GM19193 (cell line): ENCODE data around the gene ASIC1.

Experiments
- POLR2A ChIP-seq: IDR thresholded peaks from 4 replicates; pipeline ENCODE4 v1.6.1; 2011; ENCODE audit not compliant: insufficient read depth, insufficient read length; ENCODE audit errors: extremely low read depth

Gene ASIC1

GRCh38 chr12:50051101-50051806 is 6.1 kb upstream of the ASIC1 start:
- no peak for TF ChIP-seq POLR2A

- no peak for TF ChIP-seq POLR2A
These were observed 4.9 kb upstream of the ASIC1 start for GRCh38 chr12:50052544-50052943.

GRCh38 chr12:50052964-50053363 is 4.4 kb upstream of the ASIC1 start:
- TF ChIP-seq POLR2A: no peak

GRCh38 chr12:50053583-50053982 is 3.8 kb upstream of the ASIC1 start:
- no peak for TF ChIP-seq POLR2A

- no peak for TF ChIP-seq POLR2A
These were observed 1.4 kb upstream of the ASIC1 start for GRCh38 chr12:50055831-50056638.

- no peak for TF ChIP-seq POLR2A
These were observed 788 bp upstream of the ASIC1 start for GRCh38 chr12:50056639-50056976.

- TF ChIP-seq POLR2A: no peak
These were observed 687 bp downstream of the ASIC1 start for GRCh38 chr12:50057896-50058670.

- no peak for TF ChIP-seq POLR2A
These were observed 1.4 kb downstream of the ASIC1 start for GRCh38 chr12:50058743-50059312.

GRCh38 chr12:50059440-50060119 is 2.2 kb downstream of the ASIC1 start:
- no peak for TF ChIP-seq POLR2A

GRCh38 chr12:50060120-50060468 is 2.7 kb downstream of the ASIC1 start:
- no peak for TF ChIP-seq POLR2A

GRCh38 chr12:50061171-50061570 is 3.8 kb downstream of the ASIC1 start:
- TF ChIP-seq POLR2A: no peak

- TF ChIP-seq POLR2A: no peak
These were observed 4.7 kb downstream of the ASIC1 start for GRCh38 chr12:50061946-50062686.

- no peak for TF ChIP-seq POLR2A
These were observed 5.5 kb downstream of the ASIC1 start for GRCh38 chr12:50062728-50063460.
